GM13977 (cell line): Measurements from ENCODE around the gene MAPK10.
A peak's percentile ranks its signal among the peaks of the same experiment; 100 is the strongest.
"Not testable (repeated sequence)": the region's sequence is repeated elsewhere in the genome, so short reads cannot be mapped to it uniquely, and the experiment has no call there.

Source experiments
- DNase-seq: peaks from one replicate; pipeline ENCODE4 v3.0.0; 2012; ENCODE audit warnings: low spot score
- in situ Hi-C: fragments of 300-500 bp; cut with MboI; formaldehyde crosslinking; loops from one replicate; pipeline ENCODE4 v1.12.0; 2022; ENCODE audit warnings: low sequenced_read_pairs, low pct_unique_long_range_greater_than_20kb, mixed read lengths, inconsistent platforms; ENCODE audit not compliant: unreplicated experiment
- TF ChIP-seq, protein P1 (sequence below): IDR thresholded peaks from 2 replicates; pipeline ENCODE4 v1.5.1; 2012; ENCODE audit warnings: mild to moderate bottlenecking, control low read depth; ENCODE audit not compliant: insufficient read depth; ENCODE audit errors: extremely low read depth, missing control alignments

Gene MAPK10

DNA sequence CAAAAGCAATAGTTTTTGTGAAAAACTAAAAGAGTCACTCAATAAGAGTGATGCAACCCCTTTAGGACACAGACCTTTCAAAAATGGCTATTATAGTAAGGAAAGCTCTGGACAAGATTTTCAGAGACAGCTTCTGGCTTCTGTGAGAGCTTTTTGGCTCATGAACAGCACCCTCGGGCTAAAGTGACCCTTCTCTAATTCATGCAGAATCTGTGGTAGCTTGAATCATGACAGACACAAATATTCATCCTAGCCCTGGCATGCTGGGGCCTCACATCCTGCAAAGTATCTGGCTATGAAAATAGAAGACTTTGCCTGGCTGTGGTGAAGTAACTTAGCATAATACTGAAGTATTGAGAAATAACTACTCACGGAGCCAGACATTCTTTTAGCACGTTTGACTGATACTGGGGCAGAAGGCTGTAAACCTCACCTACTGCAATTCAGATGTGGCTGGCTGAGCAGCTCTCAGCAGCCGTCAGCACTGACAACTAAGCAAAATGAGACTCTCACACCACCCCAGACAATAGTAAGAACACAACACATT, 327.3 kb downstream of the MAPK10 start:
- TF ChIP-seq, protein P1, sequence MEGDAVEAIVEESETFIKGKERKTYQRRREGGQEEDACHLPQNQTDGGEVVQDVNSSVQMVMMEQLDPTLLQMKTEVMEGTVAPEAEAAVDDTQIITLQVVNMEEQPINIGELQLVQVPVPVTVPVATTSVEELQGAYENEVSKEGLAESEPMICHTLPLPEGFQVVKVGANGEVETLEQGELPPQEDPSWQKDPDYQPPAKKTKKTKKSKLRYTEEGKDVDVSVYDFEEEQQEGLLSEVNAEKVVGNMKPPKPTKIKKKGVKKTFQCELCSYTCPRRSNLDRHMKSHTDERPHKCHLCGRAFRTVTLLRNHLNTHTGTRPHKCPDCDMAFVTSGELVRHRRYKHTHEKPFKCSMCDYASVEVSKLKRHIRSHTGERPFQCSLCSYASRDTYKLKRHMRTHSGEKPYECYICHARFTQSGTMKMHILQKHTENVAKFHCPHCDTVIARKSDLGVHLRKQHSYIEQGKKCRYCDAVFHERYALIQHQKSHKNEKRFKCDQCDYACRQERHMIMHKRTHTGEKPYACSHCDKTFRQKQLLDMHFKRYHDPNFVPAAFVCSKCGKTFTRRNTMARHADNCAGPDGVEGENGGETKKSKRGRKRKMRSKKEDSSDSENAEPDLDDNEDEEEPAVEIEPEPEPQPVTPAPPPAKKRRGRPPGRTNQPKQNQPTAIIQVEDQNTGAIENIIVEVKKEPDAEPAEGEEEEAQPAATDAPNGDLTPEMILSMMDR: no peak
- in situ Hi-C loops: no loop called here
- DNase-seq: no peak

DNA sequence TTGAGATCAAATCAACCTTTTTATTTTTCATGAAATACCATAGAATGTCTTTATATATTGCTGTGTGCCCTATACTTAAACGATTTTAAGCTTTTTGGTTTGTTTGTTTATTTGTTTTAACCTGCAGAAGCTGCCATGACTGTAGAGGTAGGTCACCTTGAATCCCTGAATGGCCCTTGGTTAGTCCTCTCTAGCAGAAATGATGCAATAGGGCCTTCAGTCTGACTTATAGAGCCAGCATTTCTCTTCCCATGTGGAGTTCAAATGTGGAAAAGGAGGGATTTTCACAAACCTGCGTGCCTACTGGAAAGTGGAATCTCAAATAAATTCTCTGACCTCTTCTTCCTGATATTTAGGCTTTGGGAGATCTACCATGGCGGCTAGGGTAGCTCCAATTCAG, 327.9 kb downstream of the MAPK10 start:
- TF ChIP-seq, protein P1: no peak
- no peak for DNase-seq
- in situ Hi-C loops: no loop called here

DNA sequence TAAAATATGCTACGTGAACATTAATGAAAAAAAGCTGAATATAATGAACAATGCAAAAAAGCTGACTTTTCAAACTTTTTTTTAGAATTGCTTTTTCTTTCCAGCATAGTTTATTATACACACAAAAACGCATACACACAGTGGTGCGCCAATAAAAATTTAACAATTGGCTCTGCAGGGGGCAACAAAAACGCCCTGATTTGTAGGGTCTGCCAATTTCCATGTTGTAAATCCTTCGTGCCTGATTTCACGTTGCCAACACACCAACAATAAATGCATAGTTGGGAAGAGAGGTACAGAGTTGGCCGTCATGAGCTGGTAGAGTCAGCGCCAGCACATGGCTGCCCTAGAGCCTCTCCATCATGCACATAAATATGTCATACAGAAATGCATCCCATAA, 333.1 kb downstream of the MAPK10 start:
- TF ChIP-seq, protein P1: no peak

DNA sequence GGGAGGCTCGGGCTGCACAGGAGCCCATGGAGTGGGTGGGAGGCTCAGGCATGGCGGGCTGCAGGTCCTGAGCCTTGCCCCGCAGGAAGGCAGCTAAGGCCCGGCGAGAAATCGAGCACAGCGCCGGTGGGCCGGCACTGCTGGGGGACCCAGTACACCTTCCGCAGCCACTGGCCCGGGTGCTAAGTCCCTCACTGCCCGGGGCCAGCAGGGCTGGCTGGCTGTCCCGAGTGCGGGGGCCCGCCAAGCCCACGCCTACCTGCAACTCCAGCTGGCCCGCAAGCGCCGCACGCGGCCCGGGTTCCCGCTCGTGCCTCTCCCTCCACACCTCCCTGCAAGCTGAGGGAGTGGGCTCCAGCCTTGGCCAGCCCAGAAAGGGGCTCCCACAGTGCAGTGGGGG, 338.2 kb downstream of the MAPK10 start:
- DNase-seq, in situ Hi-C loops: not testable (repeated sequence)

More for the DNA sequence above, 333.1 kb downstream of the MAPK10 start:
- in situ Hi-C loops: no loop called here
- DNase-seq: no peak

DNA sequence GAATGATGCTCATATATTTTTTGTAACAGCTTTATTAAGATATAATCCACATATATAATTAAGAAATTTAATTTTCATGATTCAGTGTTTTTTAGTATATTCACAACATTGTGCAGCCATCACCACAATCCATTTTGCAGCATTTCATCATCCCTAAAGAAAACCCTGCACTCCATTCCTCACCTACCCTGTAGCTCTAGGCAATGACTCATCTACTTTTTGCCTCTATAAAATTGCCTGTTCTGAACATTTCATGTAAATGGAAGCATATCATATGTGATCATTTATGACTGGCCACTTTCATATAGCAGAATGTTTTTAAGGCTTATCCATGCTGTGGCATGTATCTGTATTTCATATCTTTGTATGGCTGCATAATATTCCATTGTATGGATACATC, 339.9 kb downstream of the MAPK10 start:
- in situ Hi-C loops: no loop called here
- TF ChIP-seq, protein P1: no peak
- no peak for DNase-seq

DNA sequence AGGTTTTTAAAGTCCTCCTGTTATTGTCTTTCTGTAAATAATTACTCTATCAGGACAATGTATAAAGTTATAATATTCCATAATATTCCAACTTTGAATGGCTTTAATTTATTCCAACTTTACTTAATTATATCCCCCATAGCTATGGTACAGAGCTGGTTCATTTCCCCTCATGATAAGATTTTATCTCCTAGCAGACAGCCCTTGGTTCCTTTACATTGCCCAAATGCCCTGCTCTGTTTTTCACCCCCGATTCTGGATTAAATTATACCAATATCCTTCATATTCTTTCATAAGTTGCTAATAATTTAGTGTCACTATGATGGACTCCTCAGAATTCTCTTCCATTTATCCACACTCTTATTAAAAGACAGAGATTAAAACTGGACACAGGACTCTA, 340.5 kb downstream of the MAPK10 start:
- in situ Hi-C loops: no loop called here
- TF ChIP-seq, protein P1: no peak
- DNase-seq: no peak

DNA sequence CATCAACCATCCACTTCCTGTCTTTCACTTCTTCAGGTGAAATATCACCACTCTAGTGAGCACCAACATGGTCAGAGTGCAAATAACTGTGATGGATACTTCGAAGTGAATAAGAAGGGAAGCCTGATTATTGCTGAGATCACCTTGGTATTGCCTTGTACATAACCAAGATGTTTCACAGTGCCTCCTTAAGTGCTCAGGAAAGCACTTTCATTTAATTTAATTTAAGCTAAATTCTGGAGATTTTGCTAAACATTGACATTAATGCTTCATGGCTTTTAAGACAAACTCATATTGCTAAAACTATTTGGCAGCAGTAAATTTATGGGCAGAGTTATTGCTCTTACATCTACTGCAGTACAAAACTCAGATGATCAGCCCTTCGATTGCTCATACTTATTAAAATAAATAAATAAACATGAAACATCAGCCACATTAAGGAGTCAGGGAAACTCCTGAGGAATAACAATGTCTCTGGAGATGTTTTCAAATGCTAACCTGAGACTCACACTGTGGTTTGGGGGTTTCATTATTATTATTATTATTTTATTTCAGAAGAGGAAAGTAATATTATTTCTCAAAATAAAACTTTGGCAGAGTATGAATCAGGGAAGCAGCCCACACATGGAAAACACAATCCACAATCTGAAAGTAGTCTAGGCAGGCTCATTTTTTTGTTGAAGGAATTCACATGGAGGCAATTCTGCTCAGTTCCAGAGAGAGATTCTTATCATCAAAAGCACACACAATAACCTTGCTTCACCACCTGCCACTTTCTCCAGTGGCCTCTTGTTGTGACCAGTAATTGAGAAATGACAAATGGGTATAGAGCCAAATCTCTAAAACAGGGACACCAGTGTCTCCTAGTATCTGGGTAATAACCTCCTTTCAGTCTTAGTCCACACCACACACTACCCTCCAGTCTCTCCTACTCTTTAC, 344.2 kb downstream of the MAPK10 start:
- in situ Hi-C loops: no loop called here
- DNase-seq: peak; percentile 16
- TF ChIP-seq, protein P1: no peak
